Heart left ventricle (tissue), 16 donors: ENCODE results near the gene ERBB4. TPM values are rescaled to one million over a fixed set of nuclear protein-coding genes. Genes with fewer than 3 reads are reported as not detected.
A peak's percentile ranks its signal among the peaks of the same experiment; 100 is the strongest.

Source experiments
- ATAC-seq, 4 donors: fragments of 200-7000 bp; cut with Tn5 transposase; one replicate each; pipeline ENCODE4 v1.9.1; 2020 to 2022; ENCODE audit warnings: moderate library complexity in 4 of 4, mild to moderate bottlenecking in 3 of 4, moderate number of reproducible peaks in 1 of 4
- DNase-seq, 5 donors: peaks; one replicate each; pipeline ENCODE4 v3.0.0-alpha.2; 2020
- H3K27ac ChIP-seq, 12 donors: fragments of 200-600 bp; sonication (generic) in 4 of 12; one replicate each; pipeline versions ENCODE4 v1.5.0 to v1.8.0; 2016 to 2022; ENCODE audit warnings: mild to moderate bottlenecking in 2 of 12
- H3K27me3 ChIP-seq, 9 donors: fragments of 200-600 bp; sonication (generic) in 2 of 9; one replicate each; pipeline versions ENCODE4 v1.5.1 to v1.8.0; 2016 to 2022; ENCODE audit warnings: mild to moderate bottlenecking in 3 of 9
- H3K36me3 ChIP-seq, 9 donors: fragments of 200-600 bp; sonication (generic) in 2 of 9; one replicate each; pipeline versions ENCODE4 v1.5.0 to v1.8.0; 2018 to 2022; ENCODE audit warnings: mild to moderate bottlenecking in 2 of 9
- H3K4me1 ChIP-seq, 12 donors: fragments of 200-600 bp; sonication (generic) in 4 of 12; one replicate each; pipeline versions ENCODE4 v1.5.0 to v1.8.0; 2016 to 2022; ENCODE audit warnings: mild to moderate bottlenecking in 3 of 12
- H3K4me3 ChIP-seq, 12 donors: fragments of 200-600 bp; sonication (generic) in 4 of 12; one replicate each; pipeline versions ENCODE4 v1.5.0 to v1.8.0; 2017 to 2022; ENCODE audit warnings: mild to moderate bottlenecking in 9 of 12, moderate library complexity in 4 of 12
- H3K9me3 ChIP-seq, 12 donors: fragments of 200-600 bp; sonication (generic) in 4 of 12; one replicate each; pipeline versions ENCODE4 v1.5.0 to v1.8.0; 2016 to 2022; ENCODE audit warnings: mild to moderate bottlenecking in 1 of 12
- CTCF ChIP-seq, 12 donors: fragments of 200-600 bp; sonication (generic) in 4 of 12; IDR thresholded peaks; one replicate each; pipeline versions ENCODE4 v1.5.0 to v1.8.0; 2018 to 2022; ENCODE audit warnings: antibody characterized with exemption in 12 of 12, mild to moderate bottlenecking in 5 of 12
- POLR2A ChIP-seq, 2 donors: fragments of 450-650 bp; IDR thresholded peaks; one replicate each; pipeline ENCODE4 v1.6.1; 2017; ENCODE audit warnings: antibody characterized with exemption in 2 of 2, mild to moderate bottlenecking in 2 of 2, moderate library complexity in 2 of 2
- WGBS, 4 donors: extraction: QIAGEN DNeasy Blood & Tissue Kit in 2 of 4; methylation state at CpG; one replicate each; pipeline versions ENCODE4 v1.1.5 to v1.1.7; 2013 to 2018; 5-methylcytosine and 5-hydroxymethylcytosine counted together
- intact Hi-C, 10 donors: fragments of 100-400 bp; cut with DNase I; formaldehyde crosslinking; loops; one replicate each; pipeline versions ENCODE4 v1.11.1 to v1.14.2; 2022
- polyA plus RNA-seq, 2 donors: library from polyadenylated mRNA; stranded (reverse); fragments of 200-250 nt; gene quantifications; one replicate each; pipeline ENCODE4 v1.2.3, GENCODE V29; 2013
- total RNA-seq, 9 donors: library from RNA; depleted of rRNA in 2 of 9; stranded (reverse); fragments of >200 nt in 2 of 9; fragmentation: NEBNext Ultra II Directional in 3 of 9; extraction: Animal tissue kit (Norgen Biotek cat#: 25700) in 3 of 9; gene quantifications; one replicate each; pipeline versions ENCODE4 v1.1.0 to v1.2.4, GENCODE V29; 2016 to 2023
- donor health status: ischemic (EF 13 %, LVEDD 7.1; RV severe dilation, severe dysfunction).
- donor health status: healthy with polysubstance abuse.
- donor health status: DM: no; HTN: yes; CAD: no.
- donor health status: DM: no; HTN: no; CAD: no.
- donor health status: ischemic (EF 25% LVEDD 6.9; RV normal size, moderate dysfunction).
- donor health status: ischemic (EF 25% LVEDD 5.7; RV mildly dilated, moderate dysfunction).
- donor health status: healthy.
- donor health status: DM: yes; HTN: yes; CAD: no.
- donor health status: ischemic (EF 35%, LVEDD 5.7; RV mildly dilated, moderate dysfunction).
- donor health status: nonischemic (EF 11% LVEDD 7.7; RV severe dilation, severe dysfunction).
- donor health status: DM: yes; HTN: yes; CAD: no.
- donor health status: PGD.
- donor health status: ischemic (EF 29% LVEDD 5.4; RV normal size, mild dysfunction).
- donor health status: nonischemic (EF 23%, LVEDD 6.1; RV moderate dilation, normal function).

ERBB4 gene
- total and polyA plus RNA-seq, 11 donors, result 1.3 to 29.5 (median 11.7) TPM

GRCh38 chr2:212348501-212348900 lies 190.1 kb downstream of the ERBB4 start:
- 51 to 61% (median 59%) methylated on average over 4 of the region's 4 CpGs for WGBS, 4 donors

GRCh38 chr2:212346865-212347264 lies 191.7 kb downstream of the ERBB4 start:
- DNase-seq (no peak), ATAC-seq (no peak)
- WGBS, 4 donors, result 34 to 40% (median 39%) methylated on average over 2 of the region's 2 CpGs
- TF ChIP-seq POLR2A (IDR thresholded peaks at IDR 0.05), result no peak
- TF ChIP-seq CTCF (IDR thresholded peaks at IDR 0.05), result no peak
- no peak overlapping the region for H3K27ac ChIP-seq
- intact Hi-C loops, result no loop called here
- H3K9me3 ChIP-seq, result no peaks in the 10 kb centered on the region
- no peaks in the 10 kb centered on the region for H3K27me3 ChIP-seq
- no peak overlapping the region for H3K4me3 ChIP-seq
- H3K4me1 ChIP-seq, result peaks cover 0 to 2% (median 0%) of the 10 kb centered on the region in 12 donors
- no peaks in the 10 kb centered on the region for H3K36me3 ChIP-seq

More at GRCh38 chr2:212348501-212348900, 190.1 kb downstream of the ERBB4 start:
- TF ChIP-seq POLR2A (IDR thresholded peaks at IDR 0.05) (no peak), CTCF (IDR thresholded peaks at IDR 0.05) (no peak)
- intact Hi-C loops, result no loop called here
- Histone ChIP-seq H3K27ac (no peak overlapping the region), H3K4me3 (no peak overlapping the region), H3K36me3 (no peaks in the 10 kb centered on the region), H3K4me1 (peaks cover 0 to 2% (median 0%) of the 10 kb centered on the region in 12 donors), H3K27me3 (no peaks in the 10 kb centered on the region), H3K9me3 (no peaks in the 10 kb centered on the region)
- ATAC-seq, result no peak
- no peak for DNase-seq

DNA sequence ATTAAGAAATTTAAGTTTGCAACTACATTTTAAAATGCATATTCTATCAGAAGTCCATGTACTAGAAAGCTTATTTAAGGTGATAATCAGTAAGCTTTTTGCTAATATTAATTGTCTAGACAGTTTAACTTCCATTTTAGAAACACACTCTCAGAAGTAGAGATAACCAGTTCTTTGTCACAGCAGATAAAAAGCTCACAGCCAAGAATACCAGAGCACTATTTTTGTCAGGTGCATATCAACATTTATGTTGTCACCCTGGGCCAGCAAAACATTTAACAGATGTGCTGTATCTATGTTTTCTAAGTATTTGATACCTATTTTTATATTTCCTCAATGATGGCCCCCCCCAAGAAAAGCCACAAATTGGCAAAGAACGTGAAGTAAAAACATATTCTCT lies 192.6 kb downstream of the ERBB4 start:
- ATAC-seq (peak in 3 of 4 donors; percentile 59 to 70 (median 65)), DNase-seq (no peak)
- Histone ChIP-seq H3K4me1 (peaks cover 0 to 2% (median 0%) of the 10 kb centered on the region in 12 donors), H3K36me3 (no peaks in the 10 kb centered on the region), H3K9me3 (no peaks in the 10 kb centered on the region), H3K27me3 (no peaks in the 10 kb centered on the region), H3K27ac (no peak overlapping the region), H3K4me3 (no peak overlapping the region)
- TF ChIP-seq POLR2A (IDR thresholded peaks at IDR 0.05), result no peak
- TF ChIP-seq CTCF (IDR thresholded peaks at IDR 0.05), result no peak
- WGBS, 4 donors, result 0 to 2% (median 0%) methylated on average over 1 of the region's 1 CpG
- intact Hi-C loops, result no loop called here

GRCh38 chr2:212344131-212344530 lies 194.5 kb downstream of the ERBB4 start:
- no peak for TF ChIP-seq POLR2A (IDR thresholded peaks at IDR 0.05)
- no peak for TF ChIP-seq CTCF (IDR thresholded peaks at IDR 0.05)
- no peak overlapping the region for H3K27ac ChIP-seq
- WGBS, 4 donors, result 85 to 92% (median 89%) methylated on average over 2 of the region's 2 CpGs

More at GRCh38 chr2:212344131-212344530, 194.5 kb downstream of the ERBB4 start:
- DNase-seq (no peak), ATAC-seq (no peak)
- peaks cover 0 to 2% (median 0%) of the 10 kb centered on the region in 12 donors for H3K4me1 ChIP-seq
- no peak overlapping the region for H3K4me3 ChIP-seq
- intact Hi-C loops, result no loop called here
- H3K36me3 ChIP-seq, result no peaks in the 10 kb centered on the region
- no peaks in the 10 kb centered on the region for H3K27me3 ChIP-seq
- no peaks in the 10 kb centered on the region for H3K9me3 ChIP-seq
